ENCODE data around the gene SUMO3. TPM values are rescaled to one million over a fixed set of nuclear protein-coding genes. Genes with fewer than 3 reads are reported as not detected.
A peak's percentile ranks its signal among the peaks of the same experiment; 100 is the strongest.

Gene SUMO3
- total and polyA plus RNA-seq, 3 donors from 2014 or later = 69.9 to 93.0 (median 87.9) TPM

DNA sequence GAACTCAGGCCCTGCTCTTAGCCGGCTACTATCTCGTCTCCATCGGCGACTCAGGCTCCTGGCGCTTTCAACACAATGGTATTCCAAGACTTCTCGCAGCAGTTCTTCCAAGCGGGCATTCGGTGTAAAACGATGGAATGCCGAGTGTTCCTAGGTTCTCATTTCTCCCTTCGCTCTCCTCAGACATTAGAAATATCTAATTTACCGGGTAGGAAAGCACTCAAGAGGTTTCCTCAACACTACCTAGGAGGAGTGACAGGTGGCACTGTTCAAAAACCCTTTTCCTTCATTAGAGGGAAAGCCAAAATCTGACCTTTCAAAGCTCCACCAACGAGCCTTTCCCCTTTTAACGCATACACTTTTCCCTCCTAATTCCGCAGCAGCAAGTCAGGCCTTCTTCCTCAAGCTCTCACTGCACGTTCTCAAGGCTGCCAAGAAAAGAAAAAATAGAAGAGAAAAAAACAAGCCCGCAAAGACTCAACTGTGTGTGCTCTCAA, 16.8 kb downstream of the SUMO3 start:
- WGBS, 2 donors = 2 to 3% methylated on average over 17 of the region's 17 CpGs
- Histone ChIP-seq H3K36me3 (ENCODE audit: low read depth, missing control alignments) (no peaks in the 10 kb centered on the region), H3K4me1 (peaks cover 15% of the 10 kb centered on the region), H3K9me3 (no peaks in the 10 kb centered on the region), H3K27ac (peak overlapping the region; percentile 74 to 80), H3K27me3 (no peaks in the 10 kb centered on the region), H3K4me3 (peak overlapping the region; percentile 90 to 99)
- TF ChIP-seq, protein P1, sequence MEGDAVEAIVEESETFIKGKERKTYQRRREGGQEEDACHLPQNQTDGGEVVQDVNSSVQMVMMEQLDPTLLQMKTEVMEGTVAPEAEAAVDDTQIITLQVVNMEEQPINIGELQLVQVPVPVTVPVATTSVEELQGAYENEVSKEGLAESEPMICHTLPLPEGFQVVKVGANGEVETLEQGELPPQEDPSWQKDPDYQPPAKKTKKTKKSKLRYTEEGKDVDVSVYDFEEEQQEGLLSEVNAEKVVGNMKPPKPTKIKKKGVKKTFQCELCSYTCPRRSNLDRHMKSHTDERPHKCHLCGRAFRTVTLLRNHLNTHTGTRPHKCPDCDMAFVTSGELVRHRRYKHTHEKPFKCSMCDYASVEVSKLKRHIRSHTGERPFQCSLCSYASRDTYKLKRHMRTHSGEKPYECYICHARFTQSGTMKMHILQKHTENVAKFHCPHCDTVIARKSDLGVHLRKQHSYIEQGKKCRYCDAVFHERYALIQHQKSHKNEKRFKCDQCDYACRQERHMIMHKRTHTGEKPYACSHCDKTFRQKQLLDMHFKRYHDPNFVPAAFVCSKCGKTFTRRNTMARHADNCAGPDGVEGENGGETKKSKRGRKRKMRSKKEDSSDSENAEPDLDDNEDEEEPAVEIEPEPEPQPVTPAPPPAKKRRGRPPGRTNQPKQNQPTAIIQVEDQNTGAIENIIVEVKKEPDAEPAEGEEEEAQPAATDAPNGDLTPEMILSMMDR (IDR thresholded peaks at IDR 0.05) = peak in 2 of 3 experiments; percentile 13 to 15
- TF ChIP-seq POLR2A (IDR thresholded peaks at IDR 0.05) = no peak
- intact Hi-C loops (cut with DNase I; ENCODE audit: low total_unique reads) = loop anchor here (5.0 kb wide), 1 partner anchor 71 kb away; the partner anchor contains the start of gene PTTG1IP
- no peak for DNase-seq

DNA sequence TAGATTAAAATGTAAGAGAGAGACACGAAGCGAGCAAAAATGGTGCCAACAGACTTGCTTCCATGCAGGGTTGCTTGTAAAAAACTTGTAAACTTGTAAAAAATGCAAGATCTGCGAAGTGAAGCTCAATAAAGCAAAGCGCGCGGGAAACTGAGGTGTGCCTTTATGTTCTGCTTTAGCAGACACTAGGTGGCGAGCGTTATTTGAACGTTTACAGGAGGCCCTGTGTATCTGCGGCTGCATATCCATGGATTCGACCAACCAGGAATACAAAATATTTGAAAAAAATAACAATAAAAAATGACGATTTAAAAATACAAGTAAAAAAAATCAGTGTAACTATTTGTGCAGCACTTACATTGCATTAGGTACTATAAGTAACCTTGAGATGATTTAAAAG, 17.8 kb downstream of the SUMO3 start:
- H3K36me3 ChIP-seq (ENCODE audit: low read depth, missing control alignments) = no peaks in the 10 kb centered on the region
- DNase-seq = no peak
- intact Hi-C loops (cut with DNase I; ENCODE audit: low total_unique reads) = loop anchor here (5.0 kb wide), 1 partner anchor 72 kb away; the partner anchor contains the start of gene PTTG1IP

DNA sequence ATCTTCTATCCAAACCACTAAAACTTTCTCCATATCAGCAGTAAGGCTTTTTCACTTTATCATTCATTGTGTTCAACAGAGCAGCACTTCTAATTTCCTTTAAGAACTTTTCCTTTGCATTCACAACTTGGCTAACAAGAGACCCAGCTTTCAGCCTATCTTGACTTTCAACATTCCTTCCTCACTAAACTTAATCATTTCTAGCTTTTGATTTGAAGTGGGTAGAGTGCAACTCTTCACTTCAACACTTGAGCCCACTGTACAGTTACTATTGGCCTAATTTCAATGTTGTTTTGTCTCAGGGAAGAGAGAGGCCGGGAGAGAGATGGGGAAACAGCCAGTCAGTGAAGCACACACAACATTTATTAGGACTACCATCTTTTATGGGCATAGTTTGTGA, 18.2 kb downstream of the SUMO3 start:
- no peaks in the 10 kb centered on the region for H3K36me3 ChIP-seq (ENCODE audit: low read depth, missing control alignments)
- H3K4me1 ChIP-seq = peaks cover 15% of the 10 kb centered on the region
- H3K27ac ChIP-seq = no peak overlapping the region
- H3K9me3 ChIP-seq = no peaks in the 10 kb centered on the region
- DNase-seq = no peak
- no peaks in the 10 kb centered on the region for H3K27me3 ChIP-seq
- 63 to 65% methylated on average over 1 of the region's 1 CpG for WGBS, 2 donors
- intact Hi-C loops (cut with DNase I; ENCODE audit: low total_unique reads) = loop anchor here (5.0 to 10.0 kb wide), 2 partner anchors 73 to 285 kb away; partner anchors contain the start of gene PTTG1IP
- TF ChIP-seq POLR2A (IDR thresholded peaks at IDR 0.05) = no peak
- TF ChIP-seq, protein P1 (IDR thresholded peaks at IDR 0.05) = no peak
- no peak overlapping the region for H3K4me3 ChIP-seq

More for the DNA sequence above, 17.8 kb downstream of the SUMO3 start:
- TF ChIP-seq, protein P1 (IDR thresholded peaks at IDR 0.05) = no peak
- TF ChIP-seq POLR2A (IDR thresholded peaks at IDR 0.05) = no peak
- WGBS, 2 donors = 37 to 55% methylated on average over 12 of the region's 12 CpGs
- Histone ChIP-seq H3K9me3 (no peaks in the 10 kb centered on the region), H3K27ac (no peak overlapping the region), H3K4me3 (peak overlapping the region in 1 of 2 donors; percentile 90), H3K27me3 (no peaks in the 10 kb centered on the region), H3K4me1 (peaks cover 15% of the 10 kb centered on the region)

DNA sequence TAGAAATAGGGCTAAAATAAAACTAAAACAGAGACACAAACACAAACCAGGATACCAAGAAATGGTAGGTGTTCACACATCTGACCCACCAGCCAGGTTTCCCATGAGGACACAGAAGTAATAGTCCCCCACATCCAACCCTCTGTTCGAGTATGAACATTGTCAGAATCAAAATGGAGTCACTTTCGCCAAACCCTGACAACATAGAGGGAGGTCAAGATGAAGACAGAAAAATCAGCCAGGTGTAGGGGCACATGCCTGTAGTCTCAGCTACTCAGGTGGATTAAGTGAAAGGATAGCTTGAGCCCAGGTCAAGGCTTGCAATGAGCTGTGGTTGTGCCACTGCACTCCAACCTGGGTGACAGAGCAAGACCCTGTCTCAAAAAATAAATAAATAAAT, 20.1 kb downstream of the SUMO3 start:
- Histone ChIP-seq H3K27ac (no peak overlapping the region), H3K4me3 (no peak overlapping the region), H3K4me1 (peaks cover 14% of the 10 kb centered on the region), H3K36me3 (ENCODE audit: low read depth, missing control alignments) (no peaks in the 10 kb centered on the region), H3K27me3 (no peaks in the 10 kb centered on the region), H3K9me3 (no peaks in the 10 kb centered on the region)
- TF ChIP-seq POLR2A (IDR thresholded peaks at IDR 0.05) = no peak
- TF ChIP-seq, protein P1 (IDR thresholded peaks at IDR 0.05) = no peak
- intact Hi-C loops (cut with DNase I; ENCODE audit: low total_unique reads) = loop anchor here (10.0 kb wide), 1 partner anchor 283 kb away; no protein-coding TSS in a partner anchor
- DNase-seq = no peak
- 86 to 87% methylated on average over 2 of the region's 2 CpGs for WGBS, 2 donors

DNA sequence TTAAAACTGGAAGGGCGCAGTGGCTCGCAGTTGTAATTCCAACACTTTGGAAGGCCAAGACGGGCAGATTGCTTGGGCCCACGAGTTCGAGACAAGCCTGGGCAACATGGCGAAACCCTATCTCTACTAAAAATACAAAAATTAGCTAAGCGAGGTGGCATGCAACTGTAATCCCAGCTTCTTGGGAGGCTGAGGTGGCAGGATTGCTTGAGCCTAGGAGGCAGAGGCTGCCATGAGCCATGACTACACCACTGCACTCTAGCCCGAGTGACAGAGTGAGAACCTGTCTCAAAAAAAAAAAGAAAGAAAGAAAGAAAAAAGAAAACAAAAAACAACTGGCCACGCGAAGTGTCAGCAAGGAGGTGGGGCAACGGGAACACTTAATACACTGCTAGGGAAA, 22.5 kb downstream of the SUMO3 start:
- H3K27ac ChIP-seq = no peak overlapping the region
- WGBS, 2 donors = 95% methylated on average over 11 of the region's 11 CpGs
- peaks cover under 1% of the 10 kb centered on the region for H3K4me1 ChIP-seq
- intact Hi-C loops (cut with DNase I; ENCODE audit: low total_unique reads) = loop anchor here (10.0 kb wide), 1 partner anchor 281 kb away; no protein-coding TSS in a partner anchor
- TF ChIP-seq, protein P1 (IDR thresholded peaks at IDR 0.05) = no peak
- H3K27me3 ChIP-seq = no peaks in the 10 kb centered on the region
- H3K36me3 ChIP-seq (ENCODE audit: low read depth, missing control alignments) = no peaks in the 10 kb centered on the region
- DNase-seq = no peak
- no peak overlapping the region for H3K4me3 ChIP-seq
- H3K9me3 ChIP-seq = no peaks in the 10 kb centered on the region

Data from testis (tissue), 3 donors.